HG03175 (cell line): Measurements from ENCODE around the gene PVALEF.

ENCODE experiments used
- ATAC-seq: cut with Tn5 transposase; IDR thresholded peaks from one replicate; pipeline ENCODE4 v1.9.1; 2021; ENCODE audit warnings: mild to moderate bottlenecking, moderate library complexity; ENCODE audit not compliant: unreplicated experiment

PVALEF gene

GRCh38 chr17:81128338-81128737 lies 37.0 kb upstream of the PVALEF start:
- ATAC-seq = no peak

- ATAC-seq = no peak
These were observed 36.5 kb upstream of the PVALEF start for GRCh38 chr17:81128774-81129173.

GRCh38 chr17:81129289-81129688 lies 36.0 kb upstream of the PVALEF start:
- ATAC-seq = no peak

- no peak for ATAC-seq
These were observed 35.5 kb upstream of the PVALEF start for GRCh38 chr17:81129711-81130367.

GRCh38 chr17:81130385-81131361 lies 34.6 kb upstream of the PVALEF start:
- no peak for ATAC-seq

GRCh38 chr17:81131486-81132196 lies 33.7 kb upstream of the PVALEF start:
- no peak for ATAC-seq

- no peak for ATAC-seq
These were observed 33.1 kb upstream of the PVALEF start for GRCh38 chr17:81132197-81132540.

- ATAC-seq = no peak
These were observed 32.3 kb upstream of the PVALEF start for GRCh38 chr17:81132770-81133723.

- no peak for ATAC-seq
These were observed 31.1 kb upstream of the PVALEF start for GRCh38 chr17:81134064-81134781.

- ATAC-seq = no peak
These were observed 29.6 kb upstream of the PVALEF start for GRCh38 chr17:81135505-81136278.

- no peak for ATAC-seq
These were observed 28.9 kb upstream of the PVALEF start for GRCh38 chr17:81136366-81136765.

- ATAC-seq = no peak
These were observed 28.1 kb upstream of the PVALEF start for GRCh38 chr17:81137248-81137647.

GRCh38 chr17:81138083-81138482 lies 27.2 kb upstream of the PVALEF start:
- no peak for ATAC-seq

GRCh38 chr17:81138500-81138899 lies 26.8 kb upstream of the PVALEF start:
- ATAC-seq = no peak

- ATAC-seq = no peak
These were observed 25.9 kb upstream of the PVALEF start for GRCh38 chr17:81139428-81139827.

- ATAC-seq = no peak
These were observed 25.3 kb upstream of the PVALEF start for GRCh38 chr17:81140018-81140417.

GRCh38 chr17:81140695-81141094 lies 24.6 kb upstream of the PVALEF start:
- ATAC-seq = no peak

GRCh38 chr17:81142301-81143199 lies 22.8 kb upstream of the PVALEF start:
- ATAC-seq = no peak
